ENCODE data around the gene RALB. TPM values are rescaled to one million over a fixed set of nuclear protein-coding genes. Genes with fewer than 3 reads are reported as not detected.

RALB gene
- polyA plus RNA-seq, 2 of the 4 experiments (the other 2 are of a cell fraction): 72.9 to 76.5 TPM

DNA sequence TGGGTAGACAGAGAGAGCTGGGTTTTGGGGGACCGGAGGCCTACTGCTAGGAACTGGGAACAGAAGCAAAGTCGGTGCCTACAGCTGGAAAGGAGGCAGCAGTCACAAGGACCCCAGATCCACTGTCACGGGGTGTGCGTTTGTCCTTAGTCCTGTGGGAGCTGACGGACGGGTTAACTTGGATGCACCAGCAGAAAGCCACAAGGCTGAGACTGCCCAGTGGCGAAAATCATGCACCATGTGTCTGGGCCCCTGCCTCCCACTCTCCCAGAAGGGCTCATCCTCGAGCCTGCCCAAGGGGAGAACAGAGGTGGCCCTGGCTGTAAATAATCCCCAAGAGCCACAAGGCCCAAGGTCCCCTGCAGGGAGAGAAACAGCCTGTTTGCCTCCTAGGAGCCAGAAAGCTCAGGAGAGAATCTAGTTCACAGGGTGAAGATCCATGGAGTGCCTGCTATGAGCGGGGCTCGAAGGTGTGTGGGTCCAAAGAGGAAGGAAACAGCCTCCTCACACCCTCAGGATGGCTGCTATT, 11.7 kb upstream of the RALB start:
- H3K9me3 ChIP-seq: no peaks in the 10 kb centered on the region
- no peak for DNase-seq (ENCODE audit: low read depth in 1 of 2, low spot score in 1 of 2)
- ATAC-seq: no peak
- no peak overlapping the region for H3K4me2 ChIP-seq
- H3K27ac ChIP-seq: peak overlapping the region; percentile 32 to 88; a peak in 4 of 6 replicates
- ChIA-PET CTCF (interaction anchor here (0.7 to 2.7 kb wide), 5 partner anchors 9 to 312 kb away, joined by 3 to 10 read pairs (median 3); partner anchors contain the start of gene RALB), POLR2A (no interaction called here)
- FAIRE-seq: no peak
- 92% methylated on average over 10 of the region's 10 CpGs for WGBS (ENCODE audit: missing lambda C conversion rate)
- H3K4me1 ChIP-seq: peaks cover 52% of the 10 kb centered on the region
- TF ChIP-seq HOXB5 (CRISPR knock-in tag; IDR thresholded peaks at IDR 0.05): no peak
- TF ChIP-seq RCOR1 (IDR thresholded peaks at IDR 0.05; ENCODE audit: low read depth, low read length): no peak
- TF ChIP-seq FOSL2 (IDR thresholded peaks at IDR 0.05): no peak
- TF ChIP-seq FOSL2 (CRISPR knock-in tag; IDR thresholded peaks at IDR 0.05): no peak
- TF ChIP-seq, protein P1, sequence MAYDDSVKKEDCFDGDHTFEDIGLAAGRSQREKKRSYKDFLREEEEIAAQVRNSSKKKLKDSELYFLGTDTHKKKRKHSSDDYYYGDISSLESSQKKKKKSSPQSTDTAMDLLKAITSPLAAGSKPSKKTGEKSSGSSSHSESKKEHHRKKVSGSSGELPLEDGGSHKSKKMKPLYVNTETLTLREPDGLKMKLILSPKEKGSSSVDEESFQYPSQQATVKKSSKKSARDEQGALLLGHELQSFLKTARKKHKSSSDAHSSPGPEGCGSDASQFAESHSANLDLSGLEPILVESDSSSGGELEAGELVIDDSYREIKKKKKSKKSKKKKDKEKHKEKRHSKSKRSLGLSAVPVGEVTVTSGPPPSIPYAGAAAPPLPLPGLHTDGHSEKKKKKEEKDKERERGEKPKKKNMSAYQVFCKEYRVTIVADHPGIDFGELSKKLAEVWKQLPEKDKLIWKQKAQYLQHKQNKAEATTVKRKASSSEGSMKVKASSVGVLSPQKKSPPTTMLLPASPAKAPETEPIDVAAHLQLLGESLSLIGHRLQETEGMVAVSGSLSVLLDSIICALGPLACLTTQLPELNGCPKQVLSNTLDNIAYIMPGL (CRISPR knock-in tag; IDR thresholded peaks at IDR 0.05; ENCODE audit: borderline replicate concordance): no peak
- no peak for TF ChIP-seq HDAC2 (IDR thresholded peaks at IDR 0.05)
- no peak for TF ChIP-seq ZSCAN20 (CRISPR knock-in tag; IDR thresholded peaks at IDR 0.05)
- TF ChIP-seq CHD4 (IDR thresholded peaks at IDR 0.05; ENCODE audit: borderline replicate concordance): no peak
- H3K4me3 ChIP-seq: no peak overlapping the region

DNA sequence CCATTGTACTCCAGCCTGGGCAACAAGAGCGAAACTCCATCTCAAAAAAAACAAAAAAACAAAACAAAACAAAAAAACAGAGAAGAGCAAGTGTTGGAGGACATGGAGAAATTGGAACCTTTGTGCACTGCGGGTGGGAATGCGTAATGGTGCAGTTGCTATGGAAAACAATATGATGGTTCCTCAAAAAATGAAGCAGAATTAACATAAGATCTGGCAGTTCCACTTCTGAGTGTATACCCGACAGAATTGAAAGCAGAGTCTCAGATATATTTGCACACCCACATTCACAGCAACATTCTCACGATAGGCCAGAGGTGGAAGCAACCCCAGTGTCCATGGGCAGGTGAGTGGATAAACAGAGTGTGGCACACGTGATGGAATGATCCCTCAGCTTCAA, 11.0 kb upstream of the RALB start:
- POLR2A ChIA-PET: no interaction called here
- 85% methylated on average over 6 of the region's 6 CpGs for WGBS (ENCODE audit: missing lambda C conversion rate)
- CTCF ChIA-PET: interaction anchor here (1.5 to 2.7 kb wide), 2 partner anchors 10 to 311 kb away, joined by 3 to 10 read pairs; partner anchors contain the start of gene RALB
- Histone ChIP-seq H3K4me1 (peaks cover 57% of the 10 kb centered on the region), H3K4me3 (no peak overlapping the region), H3K27ac (no peak overlapping the region), H3K9me3 (no peaks in the 10 kb centered on the region), H3K4me2 (no peak overlapping the region)
- no peak for ATAC-seq
- TF ChIP-seq, protein P2, sequence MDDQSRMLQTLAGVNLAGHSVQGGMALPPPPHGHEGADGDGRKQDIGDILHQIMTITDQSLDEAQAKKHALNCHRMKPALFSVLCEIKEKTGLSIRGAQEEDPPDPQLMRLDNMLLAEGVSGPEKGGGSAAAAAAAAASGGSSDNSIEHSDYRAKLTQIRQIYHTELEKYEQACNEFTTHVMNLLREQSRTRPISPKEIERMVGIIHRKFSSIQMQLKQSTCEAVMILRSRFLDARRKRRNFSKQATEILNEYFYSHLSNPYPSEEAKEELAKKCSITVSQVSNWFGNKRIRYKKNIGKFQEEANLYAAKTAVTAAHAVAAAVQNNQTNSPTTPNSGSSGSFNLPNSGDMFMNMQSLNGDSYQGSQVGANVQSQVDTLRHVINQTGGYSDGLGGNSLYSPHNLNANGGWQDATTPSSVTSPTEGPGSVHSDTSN (IDR thresholded peaks at IDR 0.05): no peak
- TF ChIP-seq MAZ (IDR thresholded peaks at IDR 0.05; ENCODE audit: borderline replicate concordance, low read depth, low read length) (no peak), NFE2L2 (conservative IDR thresholded peaks at IDR 0.05; ENCODE audit: low read length) (no peak), MAFK (IDR thresholded peaks at IDR 0.05; ENCODE audit: partially characterized antibody) (no peak), FOSL2 (IDR thresholded peaks at IDR 0.05) (no peak), FOSL2 (CRISPR knock-in tag; IDR thresholded peaks at IDR 0.05) (no peak), RARB (CRISPR knock-in tag; IDR thresholded peaks at IDR 0.05) (no peak), JUN (IDR thresholded peaks at IDR 0.05) (no peak), NPAS2 (CRISPR knock-in tag; IDR thresholded peaks at IDR 0.05; ENCODE audit: borderline replicate concordance) (no peak), MYC (IDR thresholded peaks at IDR 0.05; ENCODE audit: borderline replicate concordance, low read length) (no peak), FOSB (CRISPR knock-in tag; IDR thresholded peaks at IDR 0.05) (no peak), TFCP2L1 (CRISPR knock-in tag; IDR thresholded peaks at IDR 0.05) (no peak), CHD2 (IDR thresholded peaks at IDR 0.05; ENCODE audit: low read length, partially characterized antibody) (no peak), ZFP36 (IDR thresholded peaks at IDR 0.05; ENCODE audit: borderline replicate concordance, partially characterized antibody) (no peak), CBX2 (IDR thresholded peaks at IDR 0.05; ENCODE audit: borderline replicate concordance, low read depth) (no peak), CEBPB (IDR thresholded peaks at IDR 0.05) (no peak)
- TF ChIP-seq, protein P3, sequence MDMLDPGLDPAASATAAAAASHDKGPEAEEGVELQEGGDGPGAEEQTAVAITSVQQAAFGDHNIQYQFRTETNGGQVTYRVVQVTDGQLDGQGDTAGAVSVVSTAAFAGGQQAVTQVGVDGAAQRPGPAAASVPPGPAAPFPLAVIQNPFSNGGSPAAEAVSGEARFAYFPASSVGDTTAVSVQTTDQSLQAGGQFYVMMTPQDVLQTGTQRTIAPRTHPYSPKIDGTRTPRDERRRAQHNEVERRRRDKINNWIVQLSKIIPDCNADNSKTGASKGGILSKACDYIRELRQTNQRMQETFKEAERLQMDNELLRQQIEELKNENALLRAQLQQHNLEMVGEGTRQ (IDR thresholded peaks at IDR 0.05): no peak
- TF ChIP-seq, protein P4, sequence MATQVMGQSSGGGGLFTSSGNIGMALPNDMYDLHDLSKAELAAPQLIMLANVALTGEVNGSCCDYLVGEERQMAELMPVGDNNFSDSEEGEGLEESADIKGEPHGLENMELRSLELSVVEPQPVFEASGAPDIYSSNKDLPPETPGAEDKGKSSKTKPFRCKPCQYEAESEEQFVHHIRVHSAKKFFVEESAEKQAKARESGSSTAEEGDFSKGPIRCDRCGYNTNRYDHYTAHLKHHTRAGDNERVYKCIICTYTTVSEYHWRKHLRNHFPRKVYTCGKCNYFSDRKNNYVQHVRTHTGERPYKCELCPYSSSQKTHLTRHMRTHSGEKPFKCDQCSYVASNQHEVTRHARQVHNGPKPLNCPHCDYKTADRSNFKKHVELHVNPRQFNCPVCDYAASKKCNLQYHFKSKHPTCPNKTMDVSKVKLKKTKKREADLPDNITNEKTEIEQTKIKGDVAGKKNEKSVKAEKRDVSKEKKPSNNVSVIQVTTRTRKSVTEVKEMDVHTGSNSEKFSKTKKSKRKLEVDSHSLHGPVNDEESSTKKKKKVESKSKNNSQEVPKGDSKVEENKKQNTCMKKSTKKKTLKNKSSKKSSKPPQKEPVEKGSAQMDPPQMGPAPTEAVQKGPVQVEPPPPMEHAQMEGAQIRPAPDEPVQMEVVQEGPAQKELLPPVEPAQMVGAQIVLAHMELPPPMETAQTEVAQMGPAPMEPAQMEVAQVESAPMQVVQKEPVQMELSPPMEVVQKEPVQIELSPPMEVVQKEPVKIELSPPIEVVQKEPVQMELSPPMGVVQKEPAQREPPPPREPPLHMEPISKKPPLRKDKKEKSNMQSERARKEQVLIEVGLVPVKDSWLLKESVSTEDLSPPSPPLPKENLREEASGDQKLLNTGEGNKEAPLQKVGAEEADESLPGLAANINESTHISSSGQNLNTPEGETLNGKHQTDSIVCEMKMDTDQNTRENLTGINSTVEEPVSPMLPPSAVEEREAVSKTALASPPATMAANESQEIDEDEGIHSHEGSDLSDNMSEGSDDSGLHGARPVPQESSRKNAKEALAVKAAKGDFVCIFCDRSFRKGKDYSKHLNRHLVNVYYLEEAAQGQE (IDR thresholded peaks at IDR 0.05): no peak
- TF ChIP-seq, protein P5, sequence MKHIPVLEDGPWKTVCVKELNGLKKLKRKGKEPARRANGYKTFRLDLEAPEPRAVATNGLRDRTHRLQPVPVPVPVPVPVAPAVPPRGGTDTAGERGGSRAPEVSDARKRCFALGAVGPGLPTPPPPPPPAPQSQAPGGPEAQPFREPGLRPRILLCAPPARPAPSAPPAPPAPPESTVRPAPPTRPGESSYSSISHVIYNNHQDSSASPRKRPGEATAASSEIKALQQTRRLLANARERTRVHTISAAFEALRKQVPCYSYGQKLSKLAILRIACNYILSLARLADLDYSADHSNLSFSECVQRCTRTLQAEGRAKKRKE (CRISPR knock-in tag; IDR thresholded peaks at IDR 0.05; ENCODE audit: low read depth): no peak
- DNase-seq (ENCODE audit: low read depth in 1 of 2, low spot score in 1 of 2): no peak
- FAIRE-seq: no peak

Measured in A549 (cell line).